HG02938 (cell line): Measurements from ENCODE around the gene DCAF8.

Source experiments
- ATAC-seq: cut with Tn5 transposase; IDR thresholded peaks from one replicate; pipeline ENCODE4 v1.9.1; 2021; ENCODE audit warnings: mild to moderate bottlenecking, moderate library complexity; ENCODE audit not compliant: unreplicated experiment

Gene DCAF8

DNA sequence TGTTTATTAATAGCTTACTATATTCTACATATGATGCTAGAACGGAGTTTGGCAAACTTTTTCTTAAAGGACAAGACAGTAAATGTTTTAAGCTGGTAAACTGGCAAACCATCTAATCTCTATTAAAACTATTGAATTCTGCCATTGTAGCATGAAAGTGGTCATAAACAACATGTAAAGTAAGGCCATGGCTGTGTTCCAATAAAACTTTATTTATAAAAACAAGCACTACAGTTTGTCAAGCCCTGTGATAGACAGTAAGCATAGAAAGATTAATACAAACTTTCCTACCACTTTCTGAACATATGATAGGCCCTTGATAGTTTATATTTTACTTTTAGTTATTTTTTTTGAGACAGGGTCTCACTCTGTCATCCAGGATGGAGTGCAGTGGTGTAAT, 34.8 kb downstream of the DCAF8 start:
- ATAC-seq, result no peak

DNA sequence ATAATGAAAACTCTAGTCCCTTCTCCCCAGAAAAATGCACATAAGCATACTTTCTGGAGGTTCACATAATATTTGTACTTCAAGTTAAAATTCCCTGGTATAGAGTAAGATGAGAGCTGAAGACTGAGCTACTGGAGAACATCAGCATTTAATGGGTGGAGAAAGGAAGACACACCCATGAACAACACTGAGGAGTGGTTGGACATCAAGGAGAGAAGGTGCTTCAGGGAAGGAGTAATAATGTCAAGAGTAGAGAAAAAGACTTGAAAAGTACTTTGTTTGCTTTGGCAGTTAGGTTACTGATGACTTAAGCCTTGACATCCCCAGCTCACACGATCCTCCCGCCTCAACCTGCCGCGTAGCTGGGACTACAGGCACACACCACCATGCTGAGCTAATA, 35.3 kb downstream of the DCAF8 start:
- ATAC-seq, result no peak

DNA sequence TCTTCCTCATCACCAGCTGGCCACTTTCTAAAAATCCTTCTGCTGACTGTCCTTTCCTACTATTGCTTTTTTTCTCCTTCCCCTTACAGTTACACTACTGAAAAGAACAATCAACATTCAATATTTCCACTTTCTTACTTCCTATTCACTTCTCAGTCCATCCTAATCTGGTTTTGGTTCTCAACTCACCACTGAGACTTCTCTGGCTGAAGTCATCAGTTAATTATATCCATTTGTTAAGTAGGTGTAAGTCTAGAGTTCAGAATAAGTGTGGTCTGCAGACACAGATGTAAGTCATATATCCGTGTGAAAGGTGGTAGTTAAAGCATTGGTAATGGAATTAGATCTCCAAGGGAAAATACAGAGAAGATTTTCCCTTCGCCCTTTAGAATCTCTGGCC, 35.7 kb downstream of the DCAF8 start:
- ATAC-seq, result no peak

DNA sequence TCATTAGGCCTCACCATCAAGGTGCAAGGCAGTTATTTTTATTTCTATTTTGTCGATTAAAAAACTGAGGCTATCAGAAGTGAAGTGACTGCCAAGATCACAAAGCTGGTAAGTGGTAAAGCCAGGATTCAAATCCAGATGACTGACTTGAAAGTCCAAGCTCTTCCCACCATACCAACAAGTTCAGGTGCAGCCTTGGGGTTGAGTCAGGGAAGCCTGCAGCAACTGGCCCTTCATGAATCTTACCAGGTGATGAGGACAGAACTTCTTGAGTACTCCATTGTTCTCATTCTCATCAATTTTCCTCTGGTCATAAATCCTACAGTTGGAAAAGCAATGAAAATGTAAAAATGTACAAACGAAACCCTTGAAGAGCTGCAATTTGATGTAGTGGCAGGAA, 37.0 kb downstream of the DCAF8 start:
- ATAC-seq, result no peak

DNA sequence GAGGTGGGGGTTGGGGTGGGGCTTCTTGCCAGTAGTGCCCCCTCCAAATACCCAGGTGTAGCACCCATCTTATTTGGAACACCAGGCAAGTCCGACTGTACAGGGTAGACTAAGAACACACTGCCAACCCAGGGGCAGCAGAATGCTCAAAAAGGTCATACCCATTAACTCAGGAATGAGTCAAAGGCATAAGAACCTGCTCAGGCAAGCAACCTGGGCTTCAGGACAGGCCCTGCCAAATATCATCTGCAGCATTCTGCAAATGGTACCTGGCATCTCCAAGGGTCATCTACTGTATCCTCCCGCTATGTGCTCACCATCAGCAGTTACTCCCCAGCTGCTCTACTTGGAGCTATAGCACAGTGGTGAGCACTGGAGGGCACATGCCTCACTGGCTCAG, 37.7 kb downstream of the DCAF8 start:
- no peak for ATAC-seq

DNA sequence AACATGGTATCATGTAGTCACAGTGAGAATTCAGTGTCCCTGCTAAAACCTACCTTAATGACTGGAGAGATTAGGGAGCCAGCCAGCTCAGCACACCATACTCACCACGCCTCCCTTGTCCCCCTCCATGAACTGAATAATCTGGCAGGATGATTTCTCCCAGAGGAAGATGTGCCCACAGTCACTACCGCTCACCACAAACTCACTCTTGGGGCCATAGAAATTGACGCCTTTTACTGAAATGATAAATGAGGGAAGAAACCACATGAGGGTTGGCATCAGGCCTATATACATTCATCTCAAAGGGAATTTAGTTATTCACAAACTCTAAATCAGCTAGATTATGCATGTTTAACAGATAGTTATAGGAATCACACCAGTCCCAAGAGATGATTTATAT, 39.8 kb downstream of the DCAF8 start:
- no peak for ATAC-seq

DNA sequence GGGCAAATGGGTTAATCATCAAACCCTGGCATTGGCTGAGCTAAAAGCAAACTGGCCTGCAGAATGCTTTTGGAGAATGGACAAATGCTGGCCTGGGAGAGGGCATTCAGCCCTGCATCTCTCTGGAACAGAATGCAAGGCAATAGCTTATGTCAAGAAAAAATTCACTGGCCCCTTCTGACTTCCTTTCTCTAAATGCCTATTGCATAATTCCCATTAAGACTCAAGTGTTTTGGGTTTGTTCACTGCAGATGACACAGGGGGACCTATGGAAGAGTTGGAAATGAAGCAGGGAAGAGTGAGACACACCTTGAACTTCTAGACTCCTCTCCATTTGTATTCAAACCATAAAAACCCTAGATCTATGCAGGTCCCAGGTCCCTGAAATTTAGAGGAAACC, 41.3 kb downstream of the DCAF8 start:
- no peak for ATAC-seq

DNA sequence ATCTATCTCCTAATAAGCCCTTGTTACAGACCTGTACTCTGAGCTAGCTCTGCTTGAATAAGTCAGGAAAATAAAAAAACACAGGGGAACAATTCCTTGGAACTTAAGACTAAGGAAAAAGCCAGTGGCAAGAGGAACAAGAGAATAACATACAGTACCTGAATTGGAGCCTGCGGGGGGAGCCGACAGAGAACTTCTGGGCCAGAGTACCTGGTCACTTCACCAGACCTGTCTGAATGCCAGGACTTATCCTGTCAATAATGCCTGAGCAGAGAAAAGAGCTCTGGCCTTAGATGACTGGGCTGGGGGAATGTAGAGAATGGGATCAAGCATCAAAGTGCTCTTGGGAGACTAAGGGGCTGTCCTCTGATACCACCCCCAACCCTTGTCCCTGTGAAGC, 42.0 kb downstream of the DCAF8 start:
- no peak for ATAC-seq

DNA sequence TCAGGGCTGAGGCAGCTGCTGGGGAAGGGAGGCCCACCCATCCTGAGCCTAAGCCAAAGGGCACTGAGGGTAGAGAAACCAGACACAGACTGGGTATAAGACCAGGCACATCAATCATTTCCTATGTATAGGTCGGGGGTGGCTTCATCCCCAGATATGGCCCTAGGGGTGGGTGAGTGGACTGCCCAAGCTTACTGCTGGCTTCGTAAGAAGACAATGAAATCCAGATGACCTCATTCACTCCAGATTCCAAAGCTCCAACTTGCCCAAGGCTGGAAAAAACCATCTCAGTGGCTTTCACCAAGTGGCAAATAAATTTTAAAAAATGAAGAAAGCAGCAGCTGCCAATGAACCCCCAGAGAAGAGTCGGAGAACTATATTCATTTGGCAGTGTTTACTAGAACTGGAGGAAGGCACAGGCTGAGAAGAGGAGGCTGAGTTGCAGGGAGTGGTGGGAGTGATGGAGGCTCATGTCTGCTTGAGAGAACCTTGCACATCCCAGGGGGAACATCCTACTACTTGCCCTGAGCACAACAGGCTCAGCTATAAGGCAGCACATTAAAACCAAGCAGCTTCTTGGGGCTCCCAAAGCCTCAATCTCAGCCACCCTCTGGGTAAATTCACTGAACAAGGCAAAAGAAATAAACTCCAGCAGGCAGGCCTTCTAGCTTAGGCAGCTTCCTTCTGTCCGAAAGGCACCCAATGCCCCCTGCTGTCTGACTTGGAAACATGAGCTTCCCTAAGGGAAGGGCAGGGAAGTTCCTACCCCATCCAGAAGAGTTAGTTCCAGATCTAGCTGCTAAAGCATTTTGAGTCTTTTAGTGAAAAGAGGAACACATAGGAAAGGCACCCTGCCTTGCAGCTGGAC, 43.1 kb downstream of the DCAF8 start:
- ATAC-seq, result no peak

DNA sequence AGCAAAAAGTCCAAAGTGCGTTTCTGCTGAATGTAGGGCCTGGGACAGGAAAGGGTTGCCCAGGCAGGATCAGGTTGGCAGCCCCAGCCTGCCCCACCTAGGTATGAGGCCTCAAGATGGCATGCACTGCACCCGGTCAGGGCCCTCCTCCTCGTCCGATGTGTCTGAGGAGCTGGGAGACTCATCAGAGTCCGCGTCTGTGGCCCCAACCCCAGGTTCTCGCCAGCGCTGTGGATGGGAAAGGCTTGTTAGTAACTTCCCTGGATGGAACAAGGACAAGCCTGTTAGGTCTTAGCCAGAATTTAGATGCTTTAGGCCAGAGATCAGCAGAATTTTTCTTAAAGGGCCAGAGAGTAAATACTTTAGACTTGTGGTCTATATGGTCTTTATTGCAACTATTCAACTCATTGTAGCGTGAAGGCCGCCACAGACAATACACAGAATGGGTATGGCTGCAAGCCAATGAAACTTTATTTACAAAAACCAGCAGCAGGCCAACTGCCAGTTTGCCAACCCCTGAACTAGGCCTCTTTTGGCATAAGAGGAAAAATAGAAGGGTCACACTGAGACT, 44.8 kb downstream of the DCAF8 start:
- ATAC-seq, result no peak

DNA sequence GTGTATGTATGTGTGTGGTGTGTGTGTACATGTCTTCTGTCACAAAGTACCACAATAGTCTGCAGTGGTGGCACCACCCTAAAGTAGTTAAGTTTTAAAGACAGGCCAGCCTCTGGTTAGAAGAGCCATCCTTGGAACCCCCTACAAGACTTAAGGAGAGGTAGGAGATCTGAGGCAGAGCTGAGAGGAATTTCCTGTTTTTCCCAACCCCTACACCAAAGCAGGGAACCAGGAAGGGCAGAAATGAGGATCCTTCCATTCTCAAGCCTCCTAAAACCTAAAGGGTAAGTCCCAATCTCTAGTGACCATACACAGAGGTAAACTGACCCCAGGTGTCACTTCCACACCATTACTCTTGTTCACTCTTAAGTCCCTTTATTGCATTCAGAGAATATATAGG, 46.0 kb downstream of the DCAF8 start:
- no peak for ATAC-seq

DNA sequence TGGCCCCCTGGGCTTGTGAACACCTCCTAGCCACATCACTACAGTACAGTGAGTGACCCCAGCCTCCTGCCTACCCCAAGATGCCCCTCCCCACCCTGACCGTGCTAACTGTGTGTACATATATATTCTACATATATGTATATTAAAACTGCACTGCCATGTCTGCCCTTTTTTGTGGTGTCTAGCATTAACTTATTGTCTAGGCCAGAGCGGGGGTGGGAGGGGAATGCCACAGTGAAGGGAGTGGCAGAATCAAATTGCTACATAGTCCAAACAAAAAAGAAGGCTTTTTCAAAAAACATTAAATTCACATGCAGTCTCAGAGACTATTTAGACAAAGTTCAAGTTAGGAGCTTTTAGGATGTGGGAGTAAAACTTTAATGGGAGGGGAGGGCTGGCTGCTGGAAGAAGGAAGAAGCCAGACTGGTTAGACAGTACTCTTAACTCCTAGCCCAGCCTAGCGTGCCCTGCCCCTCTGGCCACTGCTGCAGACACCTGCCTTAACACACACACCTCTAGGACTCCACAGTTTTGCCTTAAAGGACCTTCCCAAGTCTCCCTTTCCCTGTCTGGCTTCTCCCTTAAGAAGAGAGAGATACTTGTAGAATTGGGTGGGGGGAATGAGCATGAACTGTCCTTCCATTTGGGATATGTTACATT, 47.7 kb downstream of the DCAF8 start:
- ATAC-seq, result no peak

DNA sequence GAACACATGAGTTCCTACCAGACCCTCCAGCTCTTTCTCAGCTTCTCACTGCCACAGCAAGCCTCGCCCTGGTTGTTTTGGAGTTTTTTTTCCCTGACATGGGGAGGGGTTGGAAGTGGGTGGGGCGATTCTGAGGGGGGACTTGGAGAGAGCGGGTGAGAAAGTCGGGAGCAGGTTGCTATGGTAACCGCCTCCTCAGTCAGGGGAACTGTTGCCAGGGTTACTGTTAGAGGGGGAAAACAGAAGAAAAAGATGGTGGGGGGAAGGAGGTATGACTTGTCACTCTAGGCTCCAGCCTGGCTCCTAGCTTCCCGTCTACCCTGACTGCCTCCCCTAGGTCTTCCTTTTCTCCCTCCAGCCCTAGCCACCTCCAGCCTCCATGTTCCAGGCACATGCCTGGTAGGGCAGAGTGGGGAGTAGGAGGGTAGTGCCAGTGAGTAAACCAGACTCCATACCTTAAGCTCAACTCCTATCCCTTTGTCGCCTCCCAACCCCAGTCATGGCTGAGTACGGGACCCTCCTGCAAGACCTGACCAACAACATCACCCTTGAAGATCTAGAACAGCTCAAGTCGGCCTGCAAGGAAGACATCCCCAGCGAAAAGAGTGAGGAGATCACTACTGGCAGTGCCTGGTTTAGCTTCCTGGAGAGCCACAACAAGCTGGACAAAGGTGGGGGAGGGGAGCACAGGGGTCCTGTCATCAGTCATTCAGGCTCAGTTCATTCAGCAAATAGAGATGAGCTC, 51.1 kb downstream of the DCAF8 start:
- ATAC-seq, result no peak

DNA sequence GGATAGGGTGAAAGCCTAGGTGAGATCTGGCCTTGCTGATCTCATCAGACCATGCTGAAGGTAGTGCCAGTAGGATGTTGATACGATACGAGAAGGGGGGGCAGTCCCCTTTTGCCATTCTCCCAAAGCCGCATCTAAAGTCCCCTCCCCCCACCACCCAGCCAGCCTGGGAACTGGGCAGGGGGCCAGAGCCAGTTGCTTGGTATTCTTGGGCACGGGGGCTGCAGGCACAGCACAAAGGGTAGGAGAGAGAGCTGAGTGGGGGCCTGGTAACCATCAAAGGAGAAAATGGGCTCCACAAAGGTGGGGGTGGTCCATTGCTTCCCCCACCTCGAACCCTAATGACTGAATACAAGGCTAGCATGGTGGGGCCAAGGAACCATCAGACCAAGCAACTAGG, 51.8 kb downstream of the DCAF8 start:
- ATAC-seq, result no peak

DNA sequence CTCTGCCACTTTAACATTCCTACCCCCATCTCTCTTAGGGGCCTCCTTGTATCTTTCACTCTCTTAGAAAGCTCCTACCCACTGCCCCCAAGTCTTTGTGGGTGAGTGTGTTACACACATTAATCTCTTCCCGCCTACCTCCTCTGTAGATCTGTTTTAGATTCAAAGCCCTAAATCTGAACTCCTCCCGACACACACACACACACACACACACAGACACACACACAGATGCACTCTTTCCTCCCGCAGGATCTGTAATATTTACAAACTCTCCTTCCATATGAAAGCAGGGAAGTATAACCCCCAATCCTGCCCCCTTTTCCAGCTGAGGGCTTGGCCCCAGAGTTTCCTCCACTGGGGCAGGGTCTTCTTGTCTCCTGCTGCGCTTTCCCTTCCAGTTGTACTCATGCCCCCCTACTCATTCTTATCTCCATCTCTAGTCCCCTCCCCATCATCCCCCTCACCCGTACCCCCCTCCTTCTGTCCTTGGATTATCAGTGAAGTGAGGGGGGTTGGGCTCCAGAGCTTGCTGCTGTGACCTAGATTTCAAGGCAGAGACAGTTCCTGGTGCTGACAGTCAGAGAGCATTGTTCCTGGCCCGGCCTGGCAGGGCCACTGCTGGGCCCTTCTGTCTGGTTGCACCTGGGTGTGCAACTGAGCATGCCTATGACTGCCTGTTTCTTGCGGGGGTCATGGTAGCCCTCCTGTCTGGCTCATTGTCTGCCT, 52.9 kb downstream of the DCAF8 start:
- no peak for ATAC-seq

DNA sequence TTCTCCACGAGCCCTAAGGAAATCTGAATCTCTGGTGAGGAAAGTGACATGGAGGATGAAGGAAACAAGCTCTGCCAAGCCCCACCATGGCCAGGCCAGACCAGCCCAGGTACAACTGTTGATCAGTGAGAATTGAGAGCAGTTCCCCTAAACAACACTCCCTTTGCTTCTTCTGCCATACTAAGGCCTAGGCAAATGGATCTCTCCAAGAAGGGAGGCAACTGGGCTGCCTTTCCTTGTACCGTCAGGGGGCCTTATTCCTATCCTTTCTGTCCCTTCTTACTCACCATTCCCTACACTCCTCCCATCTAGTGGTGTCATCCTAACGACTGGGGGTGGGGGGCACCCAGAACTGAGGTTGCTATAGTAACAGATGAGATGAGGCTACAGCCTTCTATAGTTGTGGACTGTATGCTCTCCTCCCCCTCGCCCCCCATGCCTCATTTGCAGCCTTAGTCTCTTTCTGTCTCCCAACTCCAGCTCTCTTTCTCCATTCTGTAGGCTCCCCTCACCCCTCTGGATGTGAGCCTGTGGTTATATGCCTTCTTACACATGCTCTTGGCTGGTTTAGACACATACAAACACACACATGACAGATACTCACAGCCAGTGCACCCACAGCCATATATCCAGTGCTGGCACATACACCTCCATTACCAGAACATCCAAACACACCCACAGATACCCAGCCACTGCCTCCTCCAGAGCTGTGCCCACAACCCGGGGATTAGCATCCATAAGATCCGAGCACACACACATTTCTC, 53.6 kb downstream of the DCAF8 start:
- ATAC-seq, result no peak

DNA sequence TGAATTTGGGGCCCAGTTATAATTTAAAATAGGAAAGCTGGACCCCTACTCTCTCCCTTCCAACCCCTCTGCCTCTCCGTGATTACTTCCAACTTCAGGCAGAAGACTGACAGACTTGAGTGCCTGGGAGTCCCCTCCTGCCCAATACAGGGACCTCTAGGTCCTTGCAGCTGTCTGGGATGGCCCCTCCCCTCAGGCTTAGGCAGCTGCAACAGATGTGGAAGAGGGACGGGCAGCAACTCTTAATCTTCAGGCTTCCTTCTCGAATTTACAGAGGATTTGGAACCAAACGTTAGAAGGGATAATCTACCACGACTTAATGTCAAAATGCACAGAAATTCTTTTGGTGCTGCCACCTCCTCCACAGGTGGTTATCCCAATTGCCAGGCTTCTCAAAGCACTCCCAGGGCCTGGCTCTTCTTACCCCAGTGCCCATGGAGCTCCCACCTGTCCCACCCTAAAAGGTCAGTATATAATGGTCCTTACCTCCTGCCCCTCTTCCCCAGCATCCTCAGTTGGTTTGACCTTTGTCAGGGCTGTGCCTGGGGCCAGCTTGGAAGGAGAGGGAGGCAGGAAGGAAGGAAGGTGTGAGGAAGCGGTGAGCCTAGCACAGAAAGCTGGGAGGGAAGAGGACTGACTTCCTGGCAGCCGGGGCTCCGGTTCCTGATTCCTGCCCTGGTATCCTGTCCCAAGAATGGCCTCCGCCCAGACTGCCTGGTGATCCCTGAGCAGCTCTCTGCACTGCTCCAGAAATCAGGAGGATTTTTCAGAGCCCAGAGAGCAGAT, 54.4 kb downstream of the DCAF8 start:
- no peak for ATAC-seq

DNA sequence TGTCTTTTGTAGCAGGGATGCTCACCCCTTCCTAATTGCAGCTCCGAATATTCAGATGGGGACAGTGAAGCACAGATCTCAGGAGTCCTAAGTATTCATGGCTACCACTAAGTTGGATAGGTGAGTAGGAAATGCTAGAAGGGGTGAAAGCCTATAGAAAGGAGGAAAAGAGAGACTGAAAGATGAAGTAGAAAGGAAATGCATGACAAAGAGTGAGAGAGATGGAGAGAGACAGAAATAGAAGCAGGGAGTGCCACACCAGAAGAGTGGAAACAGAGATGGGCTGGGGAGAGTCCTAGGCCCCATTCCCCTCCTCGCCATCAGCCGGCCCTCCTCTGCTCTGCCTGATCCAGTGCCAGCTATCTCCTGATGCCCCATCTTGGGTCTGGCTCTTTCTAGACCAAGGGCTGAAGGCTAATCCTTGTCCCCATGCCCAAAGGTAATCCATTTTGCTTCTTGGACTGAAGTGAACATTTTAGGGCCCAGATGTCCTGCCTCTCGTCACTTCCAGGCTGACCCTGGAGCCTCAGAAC, 55.2 kb downstream of the DCAF8 start:
- ATAC-seq, result no peak
